Uterus (tissue), 4 donors: ENCODE results near the gene GPR108. TPM values are rescaled to one million over a fixed set of nuclear protein-coding genes. Genes with fewer than 3 reads are reported as not detected.

Experiments used
- DNase-seq, 2 donors: peaks; one replicate each; pipeline ENCODE4 v3.0.0-alpha.2; 2019 to 2020
- H3K27ac ChIP-seq, 2 donors: fragments of 200-600 bp; sonication (generic); 1 replicate in 1 of 2; 2 replicates in 1 of 2; pipeline ENCODE4 v1.5.1; 2016 to 2018
- H3K27me3 ChIP-seq, 2 donors: fragments of 200-600 bp; sonication (generic); one replicate each; pipeline ENCODE4 v1.5.1; 2018 to 2019; ENCODE audit warnings: control low read depth in 1 of 2
- H3K36me3 ChIP-seq, 2 donors: fragments of 200-600 bp; sonication (generic); one replicate each; pipeline ENCODE4 v1.5.1; 2019; ENCODE audit warnings: control low read depth in 1 of 2
- H3K4me1 ChIP-seq, 2 donors: fragments of 200-600 bp; sonication (generic); one replicate each; pipeline ENCODE4 v1.5.1; 2018 to 2019; ENCODE audit warnings: control low read depth in 1 of 2
- H3K4me3 ChIP-seq, 2 donors: fragments of 200-600 bp; sonication (generic); 1 replicate in 1 of 2; 2 replicates in 1 of 2; pipeline ENCODE4 v1.5.1; 2018 to 2019; ENCODE audit warnings: mild to moderate bottlenecking in 1 of 2
- H3K9me3 ChIP-seq, 2 donors: fragments of 200-600 bp; sonication (generic); one replicate each; pipeline ENCODE4 v1.5.1; 2019; ENCODE audit warnings: control low read depth in 1 of 2
- CTCF ChIP-seq, 4 experiments: fragments of 200-600 bp in 2 of 4; fragments of 450-650 bp in 2 of 4; sonication (generic) in 2 of 4; IDR thresholded peaks; one replicate each; pipeline ENCODE4 v1.5.1; 2016 to 2019; ENCODE audit warnings: antibody characterized with exemption in 4 of 4, mild to moderate bottlenecking in 2 of 4, moderate library complexity in 1 of 4
- POLR2A ChIP-seq, 2 donors: fragments of 450-650 bp; IDR thresholded peaks; one replicate each; pipeline ENCODE4 v1.6.1; 2016; ENCODE audit warnings: antibody characterized with exemption in 2 of 2, mild to moderate bottlenecking in 1 of 2, moderate library complexity in 1 of 2
- intact Hi-C: fragments of 100-400 bp; cut with DNase I; formaldehyde crosslinking; loops from one replicate; pipeline ENCODE4 v1.15.1; 2023; ENCODE audit warnings: low total_unique reads
- total RNA-seq, 4 donors: library from RNA; depleted of rRNA in 3 of 4; stranded (reverse); fragments of >200 nt in 3 of 4; gene quantifications; one replicate each; pipeline versions ENCODE4 v1.1.0 to v1.2.4, GENCODE V29; 2014 to 2023
- donor health status: DM: yes; HTN: yes; CAD: no.

Gene GPR108
- total RNA-seq, 4 donors from 2014 or later: 38.6 to 147 (median 111) TPM

- Histone ChIP-seq H3K9me3 (no peaks in the 10 kb centered on the region), H3K4me3 (no peak overlapping the region), H3K27ac (no peak overlapping the region), H3K36me3 (no peaks in the 10 kb centered on the region), H3K27me3 (no peaks in the 10 kb centered on the region), H3K4me1 (no peaks in the 10 kb centered on the region)
- no peak for TF ChIP-seq CTCF (IDR thresholded peaks at IDR 0.05)
- no peak for TF ChIP-seq POLR2A (IDR thresholded peaks at IDR 0.05)
- intact Hi-C loops: no loop called here
- DNase-seq: no peak
These were observed 22.4 kb downstream of the GPR108 start for GRCh38 chr19:6714749-6715555.

DNA sequence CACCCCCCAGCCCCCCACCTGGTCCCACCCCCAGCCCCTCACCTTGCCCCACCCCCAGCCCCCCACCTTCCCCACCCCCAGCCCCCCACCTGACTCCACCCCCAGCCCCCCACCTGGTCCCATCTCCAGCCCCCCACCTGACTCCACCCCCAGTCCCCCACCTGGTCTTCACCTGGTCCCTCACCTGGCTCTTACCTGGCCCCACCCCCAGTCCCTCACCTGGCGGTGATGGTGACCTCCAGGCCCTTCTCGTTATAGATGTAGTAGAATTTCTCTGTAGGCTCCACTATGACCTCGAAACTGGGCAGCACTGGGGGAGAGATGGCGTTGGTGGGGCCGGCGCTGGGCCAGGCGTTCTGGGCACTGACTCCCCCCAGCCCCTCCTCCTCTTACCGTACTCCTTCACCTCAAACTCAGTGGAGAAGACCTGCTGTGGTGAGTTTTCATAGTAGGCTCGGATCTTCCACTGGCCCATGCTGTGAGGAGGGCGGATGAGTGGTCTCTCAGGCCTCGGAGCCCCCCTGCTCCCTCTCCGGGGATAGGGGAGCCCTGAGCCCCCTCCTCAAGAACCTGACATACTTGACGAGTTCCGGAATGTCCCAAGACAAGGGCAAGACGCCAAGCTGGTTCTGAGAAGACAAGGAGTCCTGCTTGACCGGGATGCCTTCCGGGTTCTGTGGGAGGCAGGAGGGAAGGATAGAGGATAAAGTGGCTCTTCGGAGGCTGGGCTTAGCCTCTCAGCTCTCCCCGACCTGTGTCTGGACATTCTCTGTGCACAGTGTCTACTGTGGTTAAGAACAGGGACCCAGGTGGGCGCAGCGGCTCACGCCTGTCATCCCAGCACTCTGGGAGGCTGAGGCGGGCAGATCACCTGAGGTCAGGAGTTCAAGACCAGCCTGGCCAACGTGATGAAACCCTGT, 23.3 kb downstream of the GPR108 start:
- Histone ChIP-seq H3K4me3 (no peak overlapping the region), H3K4me1 (no peaks in the 10 kb centered on the region), H3K27me3 (no peaks in the 10 kb centered on the region), H3K36me3 (no peaks in the 10 kb centered on the region), H3K27ac (no peak overlapping the region), H3K9me3 (no peaks in the 10 kb centered on the region)
- TF ChIP-seq POLR2A (IDR thresholded peaks at IDR 0.05): no peak
- no peak for TF ChIP-seq CTCF (IDR thresholded peaks at IDR 0.05)
- DNase-seq: no peak
- intact Hi-C loops: no loop called here

GRCh38 chr19:6712692-6713670, 24.4 kb downstream of the GPR108 start:
- Histone ChIP-seq H3K36me3 (no peaks in the 10 kb centered on the region), H3K27me3 (no peaks in the 10 kb centered on the region), H3K9me3 (no peaks in the 10 kb centered on the region), H3K27ac (no peak overlapping the region), H3K4me1 (no peaks in the 10 kb centered on the region), H3K4me3 (no peak overlapping the region)
- DNase-seq: no peak
- TF ChIP-seq POLR2A (IDR thresholded peaks at IDR 0.05): no peak
- TF ChIP-seq CTCF (IDR thresholded peaks at IDR 0.05): no peak
- intact Hi-C loops: no loop called here

GRCh38 chr19:6712231-6712630, 25.1 kb downstream of the GPR108 start:
- H3K27me3 ChIP-seq: no peaks in the 10 kb centered on the region
- TF ChIP-seq POLR2A (IDR thresholded peaks at IDR 0.05) (no peak), CTCF (IDR thresholded peaks at IDR 0.05) (no peak)
- DNase-seq: no peak

More at GRCh38 chr19:6712231-6712630, 25.1 kb downstream of the GPR108 start:
- no peaks in the 10 kb centered on the region for H3K9me3 ChIP-seq
- no peak overlapping the region for H3K27ac ChIP-seq
- intact Hi-C loops: no loop called here
- no peaks in the 10 kb centered on the region for H3K36me3 ChIP-seq
- H3K4me1 ChIP-seq: no peaks in the 10 kb centered on the region
- H3K4me3 ChIP-seq: no peak overlapping the region
